Mesothelial cell of epicardium (in vitro differentiated cells): ENCODE results near the gene LDB2. TPM values are rescaled to one million over a fixed set of nuclear protein-coding genes. Genes with fewer than 3 reads are reported as not detected.

ENCODE experiments used
- DNase-seq, 2 experiments: peaks; one replicate each; pipeline ENCODE4 v3.0.0; 2021; ENCODE audit warnings: low spot score in 2 of 2; ENCODE audit not compliant: unreplicated experiment in 2 of 2
- H3K27ac Mint-ChIP-seq: 2 replicates; pipeline ENCODE4 v1.8.0; 2021; ENCODE audit warnings: mixed read lengths
- H3K27me3 Mint-ChIP-seq: 2 replicates; pipeline ENCODE4 v1.8.0; 2021; ENCODE audit warnings: low read depth, mixed read lengths
- H3K36me3 Mint-ChIP-seq: 2 replicates; pipeline ENCODE4 v1.8.0; 2021; ENCODE audit warnings: mixed read lengths
- H3K4me1 Mint-ChIP-seq: 2 replicates; pipeline ENCODE4 v1.8.0; 2021; ENCODE audit warnings: mixed read lengths
- H3K4me3 Mint-ChIP-seq: 2 replicates; pipeline ENCODE4 v1.8.0; 2021; ENCODE audit warnings: mild to moderate bottlenecking, moderate library complexity, mixed read lengths
- H3K9me3 Mint-ChIP-seq: 2 replicates; pipeline ENCODE4 v1.8.0; 2021; ENCODE audit warnings: mixed read lengths
- total RNA-seq: library from RNA; stranded (reverse); gene quantifications from 3 replicates; pipeline ENCODE4 v1.2.1, GENCODE V29; 2021
- TF ChIP-seq, protein P1 (sequence below): fragments of 200-600 bp; sonication (generic); IDR thresholded peaks from one replicate; pipeline ENCODE4 v1.5.0; 2021; ENCODE audit warnings: antibody characterized with exemption; ENCODE audit not compliant: unreplicated experiment

LDB2 gene
- total RNA-seq, 1 donor from 2014 or later: 7.6 TPM

GRCh38 chr4:16862697-16863096, 35.7 kb downstream of the LDB2 start:
- Mint-ChIP-seq H3K9me3 (no peaks in the 10 kb centered on the region), H3K36me3 (no peaks in the 10 kb centered on the region), H3K4me3 (no peak overlapping the region), H3K4me1 (peaks cover 4% of the 10 kb centered on the region), H3K27me3 (peaks cover 12% of the 10 kb centered on the region), H3K27ac (no peak overlapping the region)
- TF ChIP-seq, protein P1, sequence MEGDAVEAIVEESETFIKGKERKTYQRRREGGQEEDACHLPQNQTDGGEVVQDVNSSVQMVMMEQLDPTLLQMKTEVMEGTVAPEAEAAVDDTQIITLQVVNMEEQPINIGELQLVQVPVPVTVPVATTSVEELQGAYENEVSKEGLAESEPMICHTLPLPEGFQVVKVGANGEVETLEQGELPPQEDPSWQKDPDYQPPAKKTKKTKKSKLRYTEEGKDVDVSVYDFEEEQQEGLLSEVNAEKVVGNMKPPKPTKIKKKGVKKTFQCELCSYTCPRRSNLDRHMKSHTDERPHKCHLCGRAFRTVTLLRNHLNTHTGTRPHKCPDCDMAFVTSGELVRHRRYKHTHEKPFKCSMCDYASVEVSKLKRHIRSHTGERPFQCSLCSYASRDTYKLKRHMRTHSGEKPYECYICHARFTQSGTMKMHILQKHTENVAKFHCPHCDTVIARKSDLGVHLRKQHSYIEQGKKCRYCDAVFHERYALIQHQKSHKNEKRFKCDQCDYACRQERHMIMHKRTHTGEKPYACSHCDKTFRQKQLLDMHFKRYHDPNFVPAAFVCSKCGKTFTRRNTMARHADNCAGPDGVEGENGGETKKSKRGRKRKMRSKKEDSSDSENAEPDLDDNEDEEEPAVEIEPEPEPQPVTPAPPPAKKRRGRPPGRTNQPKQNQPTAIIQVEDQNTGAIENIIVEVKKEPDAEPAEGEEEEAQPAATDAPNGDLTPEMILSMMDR: no peak
- DNase-seq: no peak

GRCh38 chr4:16860516-16860915, 37.9 kb downstream of the LDB2 start:
- Mint-ChIP-seq H3K9me3 (no peaks in the 10 kb centered on the region), H3K4me1 (no peaks in the 10 kb centered on the region), H3K27ac (no peak overlapping the region), H3K4me3 (no peak overlapping the region), H3K27me3 (peaks cover 18% of the 10 kb centered on the region), H3K36me3 (no peaks in the 10 kb centered on the region)
- TF ChIP-seq, protein P1: no peak
- DNase-seq: no peak

- Mint-ChIP-seq H3K4me1 (no peaks in the 10 kb centered on the region), H3K27ac (no peak overlapping the region), H3K9me3 (no peaks in the 10 kb centered on the region), H3K4me3 (no peak overlapping the region), H3K36me3 (no peaks in the 10 kb centered on the region), H3K27me3 (peaks cover 16% of the 10 kb centered on the region)
- TF ChIP-seq, protein P1: no peak
- DNase-seq: no peak
These were observed 39.4 kb downstream of the LDB2 start for GRCh38 chr4:16859031-16859430.

DNA sequence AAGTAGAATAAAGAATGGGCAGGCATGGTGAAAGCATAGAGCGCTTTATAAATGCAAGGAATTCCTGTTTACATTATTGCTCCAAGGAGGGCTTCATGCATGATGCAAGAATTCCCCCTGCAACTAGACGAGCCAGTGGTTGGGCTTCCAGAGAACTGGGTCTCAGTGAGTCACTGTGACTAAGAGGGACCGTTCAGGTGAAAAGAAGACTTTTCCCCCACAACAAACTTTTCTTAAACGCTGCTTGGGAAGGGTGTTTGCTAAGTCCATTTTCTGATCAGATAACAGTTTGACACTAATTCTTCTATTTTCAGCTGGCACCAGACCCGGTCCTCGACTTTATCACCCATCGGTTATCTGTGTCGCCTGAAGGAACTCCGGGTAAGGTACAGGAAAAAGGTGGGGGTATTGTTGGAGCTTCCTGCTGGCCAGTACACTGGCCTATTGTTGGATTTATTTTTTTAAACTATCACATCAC, 40.1 kb downstream of the LDB2 start:
- Mint-ChIP-seq H3K27me3 (peaks cover 16% of the 10 kb centered on the region), H3K4me1 (no peaks in the 10 kb centered on the region), H3K27ac (no peak overlapping the region), H3K4me3 (no peak overlapping the region), H3K36me3 (no peaks in the 10 kb centered on the region), H3K9me3 (peaks cover 4% of the 10 kb centered on the region)
- TF ChIP-seq, protein P1: no peak
- no peak for DNase-seq

DNA sequence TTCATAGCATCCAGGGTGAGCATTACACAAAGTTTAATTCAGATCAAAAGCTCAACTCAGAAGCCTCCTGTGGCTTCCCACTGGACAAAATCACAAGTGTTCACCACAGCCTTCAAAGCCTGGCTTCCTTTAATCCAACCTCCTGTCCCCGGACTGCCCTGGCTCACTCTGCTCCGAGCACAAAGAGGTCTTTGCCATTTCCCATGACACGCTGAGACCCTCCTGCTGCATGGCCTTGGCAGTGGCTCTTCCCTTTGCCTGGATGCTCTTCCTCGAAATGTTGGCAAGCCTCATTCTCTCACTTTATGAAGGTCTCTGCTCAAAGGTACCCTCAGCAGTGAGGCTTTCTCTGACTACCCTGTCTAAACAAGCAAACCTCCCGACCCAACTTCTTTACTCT, 41.0 kb downstream of the LDB2 start:
- DNase-seq: no peak
- H3K36me3 Mint-ChIP-seq: no peaks in the 10 kb centered on the region
- TF ChIP-seq, protein P1: no peak
- H3K4me3 Mint-ChIP-seq: no peak overlapping the region
- H3K27ac Mint-ChIP-seq: no peak overlapping the region
- peaks cover 11% of the 10 kb centered on the region for H3K27me3 Mint-ChIP-seq
- H3K4me1 Mint-ChIP-seq: no peaks in the 10 kb centered on the region
- peaks cover 4% of the 10 kb centered on the region for H3K9me3 Mint-ChIP-seq

DNA sequence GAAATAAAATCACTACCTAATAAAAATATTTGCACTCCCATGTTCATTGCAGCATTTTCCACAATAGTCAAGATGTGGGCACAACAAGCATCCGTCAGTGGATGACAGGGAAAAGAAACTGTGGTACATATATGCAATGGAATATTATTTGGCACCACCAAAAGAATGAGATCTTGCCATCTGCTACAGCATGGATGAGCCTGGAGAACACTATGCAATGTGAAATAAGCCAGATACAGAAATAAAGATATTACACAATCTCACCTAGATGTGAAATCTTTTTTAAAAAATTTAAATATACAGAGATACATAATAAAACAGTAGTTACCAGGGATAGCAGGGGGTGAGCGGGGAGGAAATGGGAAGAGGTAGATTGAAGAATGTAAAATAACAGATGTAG, 44.8 kb downstream of the LDB2 start:
- H3K4me3 Mint-ChIP-seq: no peak overlapping the region
- no peak overlapping the region for H3K27ac Mint-ChIP-seq
- peaks cover 6% of the 10 kb centered on the region for H3K27me3 Mint-ChIP-seq
- no peaks in the 10 kb centered on the region for H3K36me3 Mint-ChIP-seq
- TF ChIP-seq, protein P1: no peak
- DNase-seq: no peak
- no peaks in the 10 kb centered on the region for H3K4me1 Mint-ChIP-seq
- peaks cover 12% of the 10 kb centered on the region for H3K9me3 Mint-ChIP-seq
